22Rv1 (cell line): ENCODE measurements around the gene SPIRE1.

Source experiments
- CTCF ChIP-seq: fragments of 450-650 bp; IDR thresholded peaks from 2 replicates; pipeline ENCODE4 v1.5.1; 2017; ENCODE audit warnings: mild to moderate bottlenecking
- ZFX ChIP-seq: fragments of 450-650 bp; IDR thresholded peaks from 2 replicates; pipeline ENCODE4 v1.6.1; 2017; ENCODE audit warnings: antibody characterized with exemption, borderline replicate concordance

GRCh38 chr18:12461326-12461725, 196.6 kb downstream of the SPIRE1 start:
- TF ChIP-seq CTCF (no peak), ZFX (no peak)
